ENCODE data around the gene LMCD1. TPM values are rescaled to one million over a fixed set of nuclear protein-coding genes. Genes with fewer than 3 reads are reported as not detected.

The LMCD1 gene
- total and polyA plus RNA-seq, 8 donors: 14.0 to 39.4 (median 17.4) TPM

- TF ChIP-seq CTCF (IDR thresholded peaks at IDR 0.05): no peak
- intact Hi-C loops (cut with DNase I): no loop called here
- no peak for DNase-seq
- Histone ChIP-seq H3K27ac (no peak overlapping the region), H3K9me3 (no peaks in the 10 kb centered on the region), H3K27me3 (no peaks in the 10 kb centered on the region), H3K36me3 (peaks cover 0 to 5% (median 0%) of the 10 kb centered on the region in 3 donors), H3K4me1 (peaks cover 0 to 10% (median 0%) of the 10 kb centered on the region in 3 donors), H3K4me3 (no peak overlapping the region)
- FAIRE-seq: no peak
- WGBS, 2 donors: 97 to 99% methylated on average over 1 of the region's 1 CpG
- ATAC-seq: no peak
Observed at GRCh38 chr3:8512234-8512633, 10.6 kb downstream of the LMCD1 start.

- Histone ChIP-seq H3K36me3 (peaks cover 0 to 5% (median 0%) of the 10 kb centered on the region in 3 donors), H3K9me3 (no peaks in the 10 kb centered on the region), H3K27me3 (no peaks in the 10 kb centered on the region), H3K4me3 (no peak overlapping the region), H3K27ac (no peak overlapping the region), H3K4me1 (no peaks in the 10 kb centered on the region)
- WGBS, 2 donors: 77 to 80% methylated on average over 9 of the region's 9 CpGs
- FAIRE-seq: no peak
- DNase-seq: no peak
- intact Hi-C loops (cut with DNase I): no loop called here
- TF ChIP-seq CTCF (IDR thresholded peaks at IDR 0.05): no peak
- ATAC-seq: peak in 1 of 4 donors; percentile 25
Observed at GRCh38 chr3:8516047-8516661, 14.5 kb downstream of the LMCD1 start.

GRCh38 chr3:8516783-8517182, 15.2 kb downstream of the LMCD1 start:
- Histone ChIP-seq H3K27ac (no peak overlapping the region), H3K27me3 (no peaks in the 10 kb centered on the region), H3K4me3 (no peak overlapping the region), H3K9me3 (no peaks in the 10 kb centered on the region), H3K36me3 (peaks cover 0 to 4% (median 0%) of the 10 kb centered on the region in 3 donors), H3K4me1 (no peaks in the 10 kb centered on the region)
- no peak for TF ChIP-seq CTCF (IDR thresholded peaks at IDR 0.05)
- intact Hi-C loops (cut with DNase I): no loop called here
- ATAC-seq (no peak), DNase-seq (no peak), FAIRE-seq (no peak)
- WGBS, 2 donors: 85 to 97% methylated on average over 2 of the region's 2 CpGs

- no peak overlapping the region for H3K4me3 ChIP-seq
- H3K36me3 ChIP-seq: no peaks in the 10 kb centered on the region
- no peaks in the 10 kb centered on the region for H3K9me3 ChIP-seq
- no peaks in the 10 kb centered on the region for H3K27me3 ChIP-seq
- no peak for TF ChIP-seq CTCF (IDR thresholded peaks at IDR 0.05)
- 83 to 84% methylated on average over 2 of the region's 2 CpGs for WGBS, 2 donors
- FAIRE-seq (no peak), DNase-seq (no peak), ATAC-seq (no peak)
- intact Hi-C loops (cut with DNase I): no loop called here
- H3K4me1 ChIP-seq: no peaks in the 10 kb centered on the region
- H3K27ac ChIP-seq: no peak overlapping the region
Observed at GRCh38 chr3:8517487-8517886, 15.9 kb downstream of the LMCD1 start.

GRCh38 chr3:8518138-8518537, 16.5 kb downstream of the LMCD1 start:
- ATAC-seq (no peak), FAIRE-seq (no peak), DNase-seq (no peak)
- no peaks in the 10 kb centered on the region for H3K4me1 ChIP-seq
- intact Hi-C loops (cut with DNase I): no loop called here
- no peaks in the 10 kb centered on the region for H3K27me3 ChIP-seq
- H3K36me3 ChIP-seq: no peaks in the 10 kb centered on the region
- H3K27ac ChIP-seq: no peak overlapping the region
- H3K4me3 ChIP-seq: no peak overlapping the region
- WGBS, 2 donors: 85 to 90% methylated on average over 2 of the region's 2 CpGs
- TF ChIP-seq CTCF (IDR thresholded peaks at IDR 0.05): no peak
- no peaks in the 10 kb centered on the region for H3K9me3 ChIP-seq

Data from pancreas (tissue), 10 donors.